Measurements from ENCODE around the gene FEN1. TPM values are rescaled to one million over a fixed set of nuclear protein-coding genes. Genes with fewer than 3 reads are reported as not detected.
A peak's percentile ranks its signal among the peaks of the same experiment; 100 is the strongest.

The FEN1 gene
- polyA plus RNA-seq, 3 donors: 3.5 to 6.4 (median 4.3) TPM

DNA sequence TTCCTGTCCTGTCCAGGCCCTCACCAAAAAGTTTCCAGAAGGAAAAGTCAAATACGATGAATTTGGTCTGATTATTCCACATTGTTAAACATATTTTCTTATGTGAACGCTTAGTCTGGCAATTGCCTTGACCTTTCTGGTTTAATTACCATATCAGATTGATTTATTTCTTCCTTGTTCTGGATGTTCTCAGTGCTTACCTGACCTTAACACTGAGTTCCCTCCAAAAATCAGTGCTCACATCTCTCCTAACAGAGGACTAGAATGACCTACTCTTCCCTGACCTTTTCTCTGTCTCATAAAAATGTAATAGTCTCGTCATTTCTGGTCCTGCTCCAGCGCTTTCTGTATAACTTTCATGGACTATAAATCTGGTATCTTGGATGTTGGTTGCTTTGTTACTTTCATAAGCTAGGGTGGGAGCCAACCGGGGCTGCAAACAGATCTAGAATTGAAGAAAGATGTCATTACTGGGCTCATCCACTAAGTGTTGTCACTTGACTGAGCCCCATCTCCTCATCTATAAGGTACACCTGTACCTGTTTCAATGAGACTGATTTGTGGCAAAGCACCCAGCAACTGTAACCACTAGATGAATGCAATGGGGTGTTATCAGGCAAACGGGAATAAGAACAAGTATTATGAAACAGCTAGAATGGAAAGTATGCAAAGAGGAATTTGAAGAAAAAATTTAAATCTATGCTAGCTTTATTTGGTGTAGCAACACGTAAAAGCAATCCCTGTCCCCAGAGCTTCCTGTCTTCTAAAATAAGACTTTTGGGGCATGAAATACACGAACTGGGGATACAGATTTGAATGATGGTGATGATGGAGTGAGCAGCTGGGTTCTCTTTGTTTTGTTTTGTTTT is 37.8 kb downstream of the FEN1 start:
- no peaks in the 10 kb centered on the region for H3K36me3 ChIP-seq (replicated peaks in 1 of 2; ENCODE audit: control insufficient read depth in 1 of 2, insufficient read depth in 2 of 2, low read length in 2 of 2)
- TF ChIP-seq, protein P1, sequence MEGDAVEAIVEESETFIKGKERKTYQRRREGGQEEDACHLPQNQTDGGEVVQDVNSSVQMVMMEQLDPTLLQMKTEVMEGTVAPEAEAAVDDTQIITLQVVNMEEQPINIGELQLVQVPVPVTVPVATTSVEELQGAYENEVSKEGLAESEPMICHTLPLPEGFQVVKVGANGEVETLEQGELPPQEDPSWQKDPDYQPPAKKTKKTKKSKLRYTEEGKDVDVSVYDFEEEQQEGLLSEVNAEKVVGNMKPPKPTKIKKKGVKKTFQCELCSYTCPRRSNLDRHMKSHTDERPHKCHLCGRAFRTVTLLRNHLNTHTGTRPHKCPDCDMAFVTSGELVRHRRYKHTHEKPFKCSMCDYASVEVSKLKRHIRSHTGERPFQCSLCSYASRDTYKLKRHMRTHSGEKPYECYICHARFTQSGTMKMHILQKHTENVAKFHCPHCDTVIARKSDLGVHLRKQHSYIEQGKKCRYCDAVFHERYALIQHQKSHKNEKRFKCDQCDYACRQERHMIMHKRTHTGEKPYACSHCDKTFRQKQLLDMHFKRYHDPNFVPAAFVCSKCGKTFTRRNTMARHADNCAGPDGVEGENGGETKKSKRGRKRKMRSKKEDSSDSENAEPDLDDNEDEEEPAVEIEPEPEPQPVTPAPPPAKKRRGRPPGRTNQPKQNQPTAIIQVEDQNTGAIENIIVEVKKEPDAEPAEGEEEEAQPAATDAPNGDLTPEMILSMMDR (IDR thresholded peaks at IDR 0.05): no peak
- no peak overlapping the region for H3K9ac ChIP-seq (ENCODE audit: insufficient read depth, low read length, poor library complexity, severe bottlenecking)
- peak overlapping the region; percentile 14 for H3K4me2 ChIP-seq (replicated peaks; ENCODE audit: extremely low read depth, low read length, poor library complexity, severe bottlenecking)
- 63% methylated on average over 6 of the region's 8 CpGs for WGBS (ENCODE audit: insufficient coverage)
- no peaks in the 10 kb centered on the region for H3K9me3 ChIP-seq (replicated peaks in 1 of 2; ENCODE audit: control insufficient read depth in 1 of 2, insufficient read depth in 1 of 2, low read length in 2 of 2)
- Mint-ChIP-seq H3K27me3 (ENCODE audit: low read depth in 3 of 3) (peaks cover 17 to 18% (median 17%) of the 10 kb centered on the region in 3 donors), H3K27ac (peak overlapping the region in 5 of 7 donors; percentile 3 to 91 (median 78)), H3K4me3 (peak overlapping the region; percentile 25 to 49), H3K9me3 (peaks cover 0 to 3% (median 0%) of the 10 kb centered on the region in 7 donors), H3K36me3 (peaks cover 6 to 7% of the 10 kb centered on the region in 2 donors), H3K4me1 (peaks cover 77% of the 10 kb centered on the region)
- no peak overlapping the region for H2AFZ ChIP-seq (ENCODE audit: insufficient read depth, low read depth, low read length, poor library complexity, severe bottlenecking)
- intact Hi-C loops (cut with micrococcal nuclease): loop anchor here in 1 of 2 donors (5.0 kb wide), 1 partner anchor 33 kb away; no protein-coding TSS in a partner anchor
- DNase-seq: peak in 1 of 3 donors; percentile 19
- peak overlapping the region in 1 of 2 donors; percentile 11 for H3K27ac ChIP-seq (ENCODE audit: low read depth in 1 of 2, low read length in 2 of 2)
- no peak overlapping the region for H3K4me3 ChIP-seq (replicated peaks in 1 of 3; ENCODE audit: low read depth in 2 of 3, low read length in 3 of 3)
- H3K27me3 ChIP-seq (ENCODE audit: control insufficient read depth in 2 of 2, insufficient read depth in 2 of 2, low read length in 2 of 2): peaks cover 0 to 15% of the 10 kb centered on the region in 2 donors
- peaks cover 26% of the 10 kb centered on the region for H3K79me2 ChIP-seq (ENCODE audit: insufficient read depth, low read length)
- peaks cover 70 to 81% of the 10 kb centered on the region in 2 donors for H3K4me1 ChIP-seq (ENCODE audit: control insufficient read depth in 1 of 2, insufficient read depth in 2 of 2, low read length in 2 of 2)
- no peaks in the 10 kb centered on the region for H4K20me1 ChIP-seq (ENCODE audit: insufficient read depth, low read length)

DNA sequence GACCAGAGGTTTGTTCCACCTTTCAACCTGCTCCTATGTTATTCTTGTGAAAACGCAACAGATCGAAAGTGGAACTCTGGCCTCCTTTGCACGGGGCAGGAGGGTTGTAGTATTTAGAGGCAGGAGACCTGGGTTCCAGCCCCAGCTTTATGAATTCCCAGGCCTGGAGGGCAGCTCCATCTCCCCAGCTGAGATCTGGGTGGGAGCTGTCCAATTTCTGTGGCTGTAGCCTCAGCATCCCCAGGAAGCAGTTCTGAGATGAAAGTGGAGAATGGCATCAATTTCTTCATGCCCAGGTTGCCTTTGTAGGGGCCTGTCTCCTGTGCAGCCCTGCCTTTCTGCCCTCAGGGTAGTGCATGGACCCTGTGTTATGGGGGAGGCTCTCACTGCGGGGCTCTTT is 39.5 kb downstream of the FEN1 start:
- WGBS (ENCODE audit: insufficient coverage): 55% methylated on average over 3 of the region's 4 CpGs
- no peak for DNase-seq
- no peak overlapping the region for H3K4me2 ChIP-seq (replicated peaks; ENCODE audit: extremely low read depth, low read length, poor library complexity, severe bottlenecking)
- Mint-ChIP-seq H3K4me1 (peaks cover 81% of the 10 kb centered on the region), H3K36me3 (peaks cover 6 to 7% of the 10 kb centered on the region in 2 donors), H3K4me3 (no peak overlapping the region), H3K27ac (peak overlapping the region in 1 of 7 donors; percentile 48), H3K9me3 (peaks cover 0 to 3% (median 0%) of the 10 kb centered on the region in 7 donors), H3K27me3 (ENCODE audit: low read depth in 3 of 3) (peaks cover 13 to 18% (median 14%) of the 10 kb centered on the region in 3 donors)
- H3K9ac ChIP-seq (ENCODE audit: insufficient read depth, low read length, poor library complexity, severe bottlenecking): no peak overlapping the region
- H4K20me1 ChIP-seq (ENCODE audit: insufficient read depth, low read length): no peaks in the 10 kb centered on the region
- no peak overlapping the region for H3K4me3 ChIP-seq (replicated peaks in 1 of 3; ENCODE audit: low read depth in 2 of 3, low read length in 3 of 3)
- no peaks in the 10 kb centered on the region for H3K9me3 ChIP-seq (replicated peaks in 1 of 2; ENCODE audit: control insufficient read depth in 1 of 2, insufficient read depth in 1 of 2, low read length in 2 of 2)
- intact Hi-C loops (cut with micrococcal nuclease): loop anchor here in 1 of 2 donors (5.0 kb wide), 1 partner anchor 35 kb away; no protein-coding TSS in a partner anchor
- H3K79me2 ChIP-seq (ENCODE audit: insufficient read depth, low read length): peaks cover 26% of the 10 kb centered on the region
- no peak overlapping the region for H2AFZ ChIP-seq (ENCODE audit: insufficient read depth, low read depth, low read length, poor library complexity, severe bottlenecking)
- peaks cover 74 to 84% of the 10 kb centered on the region in 2 donors for H3K4me1 ChIP-seq (ENCODE audit: control insufficient read depth in 1 of 2, insufficient read depth in 2 of 2, low read length in 2 of 2)
- H3K27ac ChIP-seq (ENCODE audit: low read depth in 1 of 2, low read length in 2 of 2): no peak overlapping the region
- no peaks in the 10 kb centered on the region for H3K36me3 ChIP-seq (replicated peaks in 1 of 2; ENCODE audit: control insufficient read depth in 1 of 2, insufficient read depth in 2 of 2, low read length in 2 of 2)
- H3K27me3 ChIP-seq (ENCODE audit: control insufficient read depth in 2 of 2, insufficient read depth in 2 of 2, low read length in 2 of 2): peaks cover 0 to 15% of the 10 kb centered on the region in 2 donors
- TF ChIP-seq, protein P1 (IDR thresholded peaks at IDR 0.05): no peak

All from CD14-positive monocyte (primary cell).